NK-92 (cell line): Measurements from ENCODE around the gene KRT27.
"Not testable (repeated sequence)": the region's sequence is repeated elsewhere in the genome, so short reads cannot be mapped to it uniquely, and the experiment has no call there.

Experiments used
- DNase-seq: peaks from one replicate; lab custom pipeline; 2025; ENCODE audit not compliant: unreplicated experiment; lab: John Stamatoyannopoulos, UW

The KRT27 gene

DNA sequence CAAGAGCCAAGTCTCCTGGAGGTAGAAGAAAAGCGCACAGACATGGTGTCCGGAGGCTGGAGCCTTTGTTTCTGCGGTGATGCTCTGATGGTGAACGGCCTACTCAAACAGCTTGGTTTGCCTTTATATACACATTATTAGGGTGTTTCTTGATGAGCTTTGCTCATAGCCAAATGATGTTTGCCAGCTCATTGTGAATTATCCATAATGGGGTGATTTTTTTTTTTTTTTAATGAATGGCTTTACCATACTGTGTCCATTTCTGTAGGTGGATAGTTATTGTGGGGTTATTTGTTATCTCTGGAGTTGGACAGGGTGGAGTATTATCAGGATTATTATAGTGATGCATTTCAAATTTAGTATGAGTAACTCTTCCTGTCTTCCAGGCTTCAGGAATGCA is at the start of gene KRT27:
Gene KRT27 (minus strand): TSS at position 101 of the 400 bp plus-strand sequence. CDS start 57 bp downstream, at position 44.
- no peak for DNase-seq

- DNase-seq: no peak
Measured at GRCh38 chr17:40830085-40830776, 47.9 kb upstream of the KRT27 start.

- no peak for DNase-seq
Measured at GRCh38 chr17:40828454-40829044, 46.2 kb upstream of the KRT27 start.

GRCh38 chr17:40827746-40828453 is 45.5 kb upstream of the KRT27 start:
- DNase-seq: no peak

- no peak for DNase-seq
Measured at GRCh38 chr17:40825599-40825998, 43.2 kb upstream of the KRT27 start.

- no peak for DNase-seq
Measured at GRCh38 chr17:40824015-40824832, 41.9 kb upstream of the KRT27 start.

DNA sequence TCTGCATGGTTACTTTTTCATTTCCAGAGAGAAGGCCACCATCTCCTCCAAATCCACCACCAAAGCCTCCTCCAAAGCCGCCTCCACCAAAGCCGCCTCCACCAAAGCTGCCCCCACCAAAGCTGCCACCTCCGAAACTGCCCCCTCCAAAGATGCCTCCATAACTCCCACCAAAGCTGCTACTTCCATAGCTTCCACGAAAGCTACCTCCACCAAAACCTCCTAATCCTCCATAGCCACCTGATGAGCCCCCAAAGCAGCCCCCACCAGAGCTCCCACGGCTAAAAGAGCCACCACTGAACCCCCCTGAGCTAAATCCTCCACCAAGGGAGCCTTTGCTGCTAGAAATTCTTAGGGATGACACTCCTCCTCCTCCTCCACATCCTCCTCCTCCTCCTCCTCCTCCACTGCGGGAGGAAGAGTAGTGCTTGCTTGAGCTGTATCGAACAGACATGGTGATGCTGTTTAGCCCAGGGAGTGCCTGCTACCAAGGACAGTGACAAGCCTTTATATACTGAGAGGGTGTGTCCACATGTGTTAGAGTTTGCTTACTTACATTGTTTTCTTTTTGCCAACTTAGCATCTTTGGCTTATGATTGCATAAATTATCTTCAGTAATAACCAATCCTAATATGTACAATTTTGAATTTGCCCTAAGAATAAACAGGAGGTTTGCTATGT is 39.9 kb upstream of the KRT27 start, which contains the start of gene KRT10:
Gene KRT10 (minus strand): TSS at position 483 of the 681 bp plus-strand sequence. CDS start 29 bp downstream, at position 454.
- DNase-seq: no peak

- no peak for DNase-seq
Measured at GRCh38 chr17:40821536-40821935, 39.2 kb upstream of the KRT27 start.

GRCh38 chr17:40820228-40820838 is 38.0 kb upstream of the KRT27 start:
- no peak for DNase-seq

DNA sequence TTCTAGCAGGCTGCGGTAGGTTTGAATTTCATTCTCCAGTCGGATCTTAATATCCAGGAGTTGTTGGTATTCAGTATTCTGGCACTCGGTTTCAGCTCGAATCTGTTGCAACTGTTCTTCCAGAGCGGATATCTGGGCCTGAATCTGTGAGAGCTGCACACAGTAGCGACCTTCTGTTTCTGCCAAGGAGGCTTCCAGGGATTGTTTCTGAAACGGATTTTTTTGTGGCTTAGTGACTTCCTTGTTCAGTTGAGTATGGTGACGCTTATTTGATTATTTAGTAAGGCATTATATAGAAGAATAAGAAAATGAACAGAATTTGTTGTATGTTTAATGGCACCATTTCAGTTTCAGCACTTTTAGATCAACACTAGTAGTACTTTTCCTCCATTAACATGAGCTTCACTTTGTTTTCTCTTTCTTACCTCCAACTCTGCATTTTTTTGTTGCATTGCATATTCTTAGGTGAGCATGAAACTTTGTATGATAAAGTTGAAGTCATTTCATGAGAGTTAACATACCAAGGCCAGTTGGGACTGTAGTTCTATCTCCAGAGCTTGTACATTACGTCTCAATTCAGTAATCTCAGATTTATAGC is 37.3 kb upstream of the KRT27 start:
- DNase-seq: no peak

GRCh38 chr17:40818733-40819527 is 36.6 kb upstream of the KRT27 start:
- peak; percentile 18 for DNase-seq

DNA sequence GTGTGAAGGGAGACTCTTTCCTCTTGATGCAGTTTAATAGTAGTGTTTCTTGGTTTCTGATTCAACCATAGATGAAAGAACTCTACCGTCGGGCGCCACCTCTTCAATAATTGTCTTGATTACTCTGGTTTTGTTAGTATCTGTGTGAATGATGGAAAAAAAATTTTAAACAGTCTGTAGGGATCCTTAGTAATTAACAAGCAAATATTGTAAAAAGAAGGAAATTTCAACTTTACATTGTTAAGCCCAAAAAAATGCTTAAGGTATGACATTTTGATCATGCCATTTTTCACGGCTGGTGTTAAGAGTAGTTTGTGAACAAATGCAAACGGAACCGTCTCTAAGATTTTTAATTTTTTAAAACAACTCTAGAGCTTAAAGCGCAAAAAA is 36.0 kb upstream of the KRT27 start:
- DNase-seq: no peak

- no peak for DNase-seq
Measured at GRCh38 chr17:40817103-40817682, 34.8 kb upstream of the KRT27 start.

- no peak for DNase-seq
Measured at GRCh38 chr17:40816569-40816968, 34.2 kb upstream of the KRT27 start.

DNA sequence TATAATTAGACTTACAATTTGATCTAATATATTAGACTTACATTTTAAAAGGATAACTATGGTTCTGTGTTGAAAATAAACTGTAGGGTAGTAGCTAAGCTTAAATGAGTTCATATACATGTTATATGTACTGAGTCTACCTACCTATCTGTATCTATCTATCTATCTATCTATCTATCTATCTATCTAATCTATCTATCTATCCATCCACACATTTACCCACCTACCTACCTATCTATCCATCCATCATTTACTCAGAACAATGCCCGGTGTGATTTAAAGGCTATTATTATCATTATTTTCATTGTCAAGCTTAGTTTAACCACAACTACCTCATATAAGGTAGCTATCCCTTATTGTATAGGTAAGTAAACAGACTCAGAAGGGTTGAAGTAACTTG is 33.0 kb upstream of the KRT27 start:
- DNase-seq: no peak

- not testable (repeated sequence) for DNase-seq
Measured at GRCh38 chr17:40814657-40815056, 32.3 kb upstream of the KRT27 start.

- no peak for DNase-seq
Measured at GRCh38 chr17:40813804-40814203, 31.5 kb upstream of the KRT27 start.

GRCh38 chr17:40812639-40813038 is 30.3 kb upstream of the KRT27 start:
- no peak for DNase-seq

DNA sequence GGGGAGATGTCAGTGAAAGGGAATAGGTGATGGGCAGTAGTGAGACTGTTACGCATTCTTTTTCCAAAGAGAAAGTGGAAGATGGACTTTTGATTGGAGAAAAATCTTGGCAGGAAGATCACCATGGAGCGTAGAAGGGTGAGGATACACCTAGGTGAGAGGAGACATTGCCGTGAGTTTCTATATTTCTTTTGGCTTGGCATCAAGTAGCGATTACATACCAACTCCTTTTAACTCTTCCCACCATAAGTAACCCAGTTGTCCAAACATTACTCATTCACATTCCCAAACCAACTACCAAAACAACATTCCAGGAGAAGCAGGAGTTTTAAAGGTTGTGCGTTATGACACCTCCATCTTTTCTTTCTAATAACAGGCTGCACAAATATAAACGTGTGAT is 28.1 kb upstream of the KRT27 start:
- DNase-seq: no peak
